NOMO-1 (cell line): ENCODE measurements around the gene NFE2L3.
"Not testable (repeated sequence)": the region's sequence is repeated elsewhere in the genome, so short reads cannot be mapped to it uniquely, and the experiment has no call there.

Experiments used
- DNase-seq, 2 experiments: peaks; one replicate each; lab custom pipeline; 2025; ENCODE audit not compliant: unreplicated experiment in 2 of 2; lab: John Stamatoyannopoulos, UW

Gene NFE2L3

GRCh38 chr7:26167303-26167934 is 15.4 kb downstream of the NFE2L3 start:
- DNase-seq = no peak

- DNase-seq = no peak
Measured at GRCh38 chr7:26168458-26169023, 16.5 kb downstream of the NFE2L3 start.

GRCh38 chr7:26169271-26169670 is 17.3 kb downstream of the NFE2L3 start:
- no peak for DNase-seq

- no peak for DNase-seq
Measured at GRCh38 chr7:26170663-26171062, 18.7 kb downstream of the NFE2L3 start.

- no peak for DNase-seq
Measured at GRCh38 chr7:26171601-26172000, 19.6 kb downstream of the NFE2L3 start.

- DNase-seq = no peak
Measured at GRCh38 chr7:26172048-26172447, 20.1 kb downstream of the NFE2L3 start.

- not testable (repeated sequence) for DNase-seq
Measured at GRCh38 chr7:26175903-26176302, 23.9 kb downstream of the NFE2L3 start.

GRCh38 chr7:26176696-26177095 is 24.7 kb downstream of the NFE2L3 start:
- not testable (repeated sequence) for DNase-seq

GRCh38 chr7:26177269-26177668 is 25.3 kb downstream of the NFE2L3 start:
- not testable (repeated sequence) for DNase-seq

- DNase-seq = no peak
Measured at GRCh38 chr7:26178272-26178960, 26.4 kb downstream of the NFE2L3 start.

GRCh38 chr7:26179422-26179821 is 27.4 kb downstream of the NFE2L3 start:
- DNase-seq = no peak

GRCh38 chr7:26179826-26180497 is 28.0 kb downstream of the NFE2L3 start:
- no peak for DNase-seq

GRCh38 chr7:26180792-26181198 is 28.8 kb downstream of the NFE2L3 start:
- no peak for DNase-seq

- DNase-seq = no peak
Measured at GRCh38 chr7:26181474-26182227, 29.7 kb downstream of the NFE2L3 start.

- no peak for DNase-seq
Measured at GRCh38 chr7:26182283-26182682, 30.3 kb downstream of the NFE2L3 start.

GRCh38 chr7:26182706-26183105 is 30.7 kb downstream of the NFE2L3 start:
- no peak for DNase-seq

GRCh38 chr7:26183545-26184280 is 31.7 kb downstream of the NFE2L3 start:
- no peak for DNase-seq

GRCh38 chr7:26184281-26185101 is 32.5 kb downstream of the NFE2L3 start:
- not testable (repeated sequence) for DNase-seq

- DNase-seq = no peak
Measured at GRCh38 chr7:26185131-26185843, 33.3 kb downstream of the NFE2L3 start.
